ENCODE results near the gene MFRP. TPM values are rescaled to one million over a fixed set of nuclear protein-coding genes. Genes with fewer than 3 reads are reported as not detected.

Gene MFRP
- total and polyA plus RNA-seq, 9 of the 15 experiments (the other 6 are each of a cell fraction or from before 2014, with no cell fraction given): not detected

- TF ChIP-seq ZNF518B (CRISPR knock-in tag; IDR thresholded peaks at IDR 0.05): no peak
- TF ChIP-seq SAFB (IDR thresholded peaks at IDR 0.05; ENCODE audit: borderline replicate concordance, low read depth, low read length): no peak
- no peak for TF ChIP-seq ARID4B (CRISPR knock-in tag; IDR thresholded peaks at IDR 0.05)
- no peak for TF ChIP-seq HMG20A (CRISPR knock-in tag; conservative IDR thresholded peaks at IDR 0.05)
- peak; percentile 79 for TF ChIP-seq CBFA2T3 (IDR thresholded peaks at IDR 0.05)
- TF ChIP-seq, protein P1, sequence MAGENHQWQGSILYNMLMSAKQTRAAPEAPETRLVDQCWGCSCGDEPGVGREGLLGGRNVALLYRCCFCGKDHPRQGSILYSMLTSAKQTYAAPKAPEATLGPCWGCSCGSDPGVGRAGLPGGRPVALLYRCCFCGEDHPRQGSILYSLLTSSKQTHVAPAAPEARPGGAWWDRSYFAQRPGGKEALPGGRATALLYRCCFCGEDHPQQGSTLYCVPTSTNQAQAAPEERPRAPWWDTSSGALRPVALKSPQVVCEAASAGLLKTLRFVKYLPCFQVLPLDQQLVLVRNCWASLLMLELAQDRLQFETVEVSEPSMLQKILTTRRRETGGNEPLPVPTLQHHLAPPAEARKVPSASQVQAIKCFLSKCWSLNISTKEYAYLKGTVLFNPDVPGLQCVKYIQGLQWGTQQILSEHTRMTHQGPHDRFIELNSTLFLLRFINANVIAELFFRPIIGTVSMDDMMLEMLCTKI (IDR thresholded peaks at IDR 0.05; ENCODE audit: partially characterized antibody): no peak
- no peak for TF ChIP-seq SNIP1 (IDR thresholded peaks at IDR 0.05; ENCODE audit: low read depth)
- TF ChIP-seq ERF (CRISPR knock-in tag; IDR thresholded peaks at IDR 0.05): no peak
- TF ChIP-seq PYGO2 (tag; IDR thresholded peaks at IDR 0.05): no peak
- TF ChIP-seq ZNF140 (CRISPR knock-in tag; IDR thresholded peaks at IDR 0.05): no peak
- TF ChIP-seq, protein P2, sequence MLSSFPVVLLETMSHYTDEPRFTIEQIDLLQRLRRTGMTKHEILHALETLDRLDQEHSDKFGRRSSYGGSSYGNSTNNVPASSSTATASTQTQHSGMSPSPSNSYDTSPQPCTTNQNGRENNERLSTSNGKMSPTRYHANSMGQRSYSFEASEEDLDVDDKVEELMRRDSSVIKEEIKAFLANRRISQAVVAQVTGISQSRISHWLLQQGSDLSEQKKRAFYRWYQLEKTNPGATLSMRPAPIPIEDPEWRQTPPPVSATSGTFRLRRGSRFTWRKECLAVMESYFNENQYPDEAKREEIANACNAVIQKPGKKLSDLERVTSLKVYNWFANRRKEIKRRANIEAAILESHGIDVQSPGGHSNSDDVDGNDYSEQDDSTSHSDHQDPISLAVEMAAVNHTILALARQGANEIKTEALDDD (IDR thresholded peaks at IDR 0.05): peak; percentile 32; the same call in 1 of the 2 replicates
- no peak for TF ChIP-seq ARHGAP35 (IDR thresholded peaks at IDR 0.05; ENCODE audit: partially characterized antibody)
- no peak for TF ChIP-seq NELFE (IDR thresholded peaks at IDR 0.05; ENCODE audit: insufficient read depth, insufficient read length)
- TF ChIP-seq CBX3 (IDR thresholded peaks at IDR 0.05; ENCODE audit: borderline replicate concordance in 1 of 2, low read length in 2 of 2): no peak; a peak in 1 of 3 replicates
- no peak for TF ChIP-seq HIVEP1 (CRISPR knock-in tag; IDR thresholded peaks at IDR 0.05)
- TF ChIP-seq, protein P3, sequence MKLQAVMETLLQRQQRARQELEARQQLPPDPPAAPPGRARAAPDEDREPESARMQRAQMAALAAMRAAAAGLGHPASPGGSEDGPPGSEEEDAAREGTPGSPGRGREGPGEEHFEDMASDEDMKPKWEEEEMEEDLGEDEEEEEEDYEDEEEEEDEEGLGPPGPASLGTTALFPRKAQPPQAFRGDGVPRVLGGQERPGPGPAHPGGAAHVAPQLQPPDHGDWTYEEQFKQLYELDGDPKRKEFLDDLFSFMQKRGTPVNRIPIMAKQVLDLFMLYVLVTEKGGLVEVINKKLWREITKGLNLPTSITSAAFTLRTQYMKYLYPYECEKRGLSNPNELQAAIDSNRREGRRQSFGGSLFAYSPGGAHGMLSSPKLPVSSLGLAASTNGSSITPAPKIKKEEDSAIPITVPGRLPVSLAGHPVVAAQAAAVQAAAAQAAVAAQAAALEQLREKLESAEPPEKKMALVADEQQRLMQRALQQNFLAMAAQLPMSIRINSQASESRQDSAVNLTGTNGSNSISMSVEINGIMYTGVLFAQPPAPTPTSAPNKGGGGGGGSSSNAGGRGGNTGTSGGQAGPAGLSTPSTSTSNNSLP (IDR thresholded peaks at IDR 0.05; ENCODE audit: borderline replicate concordance, low read depth, low read length): no peak
These were observed 32.5 kb upstream of the MFRP start (continued) for GRCh38 chr11:119378851-119379465.

Measured in K562 (cell line).